Lower lobe of right lung (tissue), 2 donors: ENCODE results near the gene IGFBP5. TPM values are rescaled to one million over a fixed set of nuclear protein-coding genes. Genes with fewer than 3 reads are reported as not detected.

Experiments used
- ATAC-seq, 2 donors: fragments of 200-7000 bp; cut with Tn5 transposase; one replicate each; pipeline ENCODE4 v1.9.1; 2020 to 2022; ENCODE audit warnings: mild to moderate bottlenecking in 2 of 2, moderate library complexity in 2 of 2
- DNase-seq: peaks from one replicate; pipeline ENCODE4 v3.0.0-alpha.2; 2020
- H3K27ac ChIP-seq: fragments of 200-600 bp; one replicate; pipeline ENCODE4 v1.8.0; 2022
- H3K27me3 ChIP-seq: fragments of 200-600 bp; one replicate; pipeline ENCODE4 v1.8.0; 2022; ENCODE audit warnings: low read depth
- H3K36me3 ChIP-seq: fragments of 200-600 bp; one replicate; pipeline ENCODE4 v1.8.0; 2022; ENCODE audit warnings: mild to moderate bottlenecking
- H3K4me1 ChIP-seq: fragments of 200-600 bp; one replicate; pipeline ENCODE4 v1.8.0; 2022
- H3K4me3 ChIP-seq: fragments of 200-600 bp; one replicate; pipeline ENCODE4 v1.8.0; 2022; ENCODE audit warnings: mild to moderate bottlenecking
- H3K9me3 ChIP-seq: fragments of 200-600 bp; one replicate; pipeline ENCODE4 v1.8.0; 2022
- CTCF ChIP-seq: fragments of 200-600 bp; IDR thresholded peaks from one replicate; pipeline ENCODE4 v1.8.0; 2022; ENCODE audit warnings: antibody characterized with exemption, mild to moderate bottlenecking
- intact Hi-C: fragments of 100-400 bp; cut with DNase I; formaldehyde crosslinking; loops from one replicate; pipeline ENCODE4 v1.11.0; 2022
- total RNA-seq: library from RNA; stranded (reverse); fragmentation: NEBNext Ultra II Directional; extraction: Animal tissue kit (Norgen Biotek cat#: 25700); gene quantifications from one replicate; pipeline ENCODE4 v1.2.1, GENCODE V29; 2021
- donor health status: DM: no; HTN: yes; CAD: no; lungs with severe emphysema.

IGFBP5 gene
- total RNA-seq, 1 donor from 2014 or later: 145 TPM

GRCh38 chr2:216626168-216626874 lies 69.0 kb downstream of the IGFBP5 start:
- ATAC-seq: no peak
- no peak for DNase-seq
- Histone ChIP-seq H3K4me1 (no peaks in the 10 kb centered on the region), H3K4me3 (no peak overlapping the region), H3K36me3 (no peaks in the 10 kb centered on the region), H3K27me3 (no peaks in the 10 kb centered on the region), H3K9me3 (no peaks in the 10 kb centered on the region), H3K27ac (no peak overlapping the region)
- no peak for TF ChIP-seq CTCF
- intact Hi-C loops: no loop called here

GRCh38 chr2:216624251-216624650 lies 71.1 kb downstream of the IGFBP5 start:
- no peaks in the 10 kb centered on the region for H3K36me3 ChIP-seq
- intact Hi-C loops: no loop called here
- no peak for DNase-seq

GRCh38 chr2:216622526-216622925 lies 72.8 kb downstream of the IGFBP5 start:
- H3K27me3 ChIP-seq: no peaks in the 10 kb centered on the region
- no peak for TF ChIP-seq CTCF
- no peaks in the 10 kb centered on the region for H3K9me3 ChIP-seq
- no peak overlapping the region for H3K27ac ChIP-seq
- no peaks in the 10 kb centered on the region for H3K36me3 ChIP-seq
- no peaks in the 10 kb centered on the region for H3K4me1 ChIP-seq
- DNase-seq: no peak
- no peak overlapping the region for H3K4me3 ChIP-seq
- no peak for ATAC-seq
- intact Hi-C loops: no loop called here

More at GRCh38 chr2:216624251-216624650, 71.1 kb downstream of the IGFBP5 start:
- ATAC-seq: no peak
- Histone ChIP-seq H3K4me1 (no peaks in the 10 kb centered on the region), H3K27ac (no peak overlapping the region), H3K4me3 (no peak overlapping the region), H3K27me3 (no peaks in the 10 kb centered on the region), H3K9me3 (no peaks in the 10 kb centered on the region)
- TF ChIP-seq CTCF: no peak

Other genes with a start within 250 kb of the IGFBP5 start
- 1,974 TPM for gene RPL37A, start 196.7 kb downstream of the IGFBP5 start, total RNA-seq
- 37.7 TPM for gene IGFBP2, start 62.1 kb downstream of the IGFBP5 start, total RNA-seq
- not detected for gene TNP1, start 164.5 kb upstream of the IGFBP5 start, total RNA-seq